WTC11 (cell line): Measurements from ENCODE around the gene OR2G3.

Experiments used
- CBFB ChIP-seq: sonication (generic); formaldehyde crosslinking; IDR thresholded peaks from 2 replicates; pipeline ENCODE4 v1.8.1; 2022; ENCODE audit warnings: mild to moderate bottlenecking, low read depth, missing genetic modification reagents
- FOXJ3 ChIP-seq: sonication (generic); formaldehyde crosslinking; IDR thresholded peaks from 2 replicates; pipeline ENCODE4 v1.9.0; 2021; ENCODE audit warnings: missing genetic modification reagents, mild to moderate bottlenecking, borderline replicate concordance
- TF ChIP-seq, protein P1 (sequence below): fragments of 200-600 bp; IDR thresholded peaks from 2 replicates; pipeline ENCODE4 v1.8.0; 2022; ENCODE audit warnings: antibody characterized with exemption
- TF ChIP-seq, protein P2 (sequence below): sonication (generic); formaldehyde crosslinking; IDR thresholded peaks from 2 replicates; pipeline ENCODE4 v1.8.1; 2023; ENCODE audit warnings: mild to moderate bottlenecking, missing genetic modification reagents, moderate library complexity
- TF ChIP-seq, protein P3 (sequence below): fragments of 250-450 bp; sonication (Bioruptor Pico); conservative IDR thresholded peaks from 2 replicates; pipeline ENCODE4 v1.9.0; 2021; ENCODE audit warnings: mild to moderate bottlenecking
- TF ChIP-seq, protein P4 (sequence below): sonication (generic); formaldehyde crosslinking; IDR thresholded peaks from 2 replicates; pipeline ENCODE4 v1.8.0; 2022; ENCODE audit warnings: mild to moderate bottlenecking, missing genetic modification reagents
- TF ChIP-seq, protein P5 (sequence below): sonication (generic); formaldehyde crosslinking; IDR thresholded peaks from 2 replicates; pipeline ENCODE4 v1.8.1; 2023; ENCODE audit warnings: mild to moderate bottlenecking, missing genetic modification reagents, moderate library complexity
- TF ChIP-seq, protein P6 (sequence below): fragments of 250-450 bp; sonication (Bioruptor Pico); IDR thresholded peaks from 2 replicates; pipeline ENCODE4 v2.1.2; 2022; ENCODE audit warnings: mild to moderate bottlenecking, moderate library complexity
- TF ChIP-seq, protein P7 (sequence below): sonication (generic); formaldehyde crosslinking; IDR thresholded peaks from 2 replicates; pipeline ENCODE4 v1.8.1; 2022; ENCODE audit warnings: missing genetic modification reagents, borderline replicate concordance

DNA sequence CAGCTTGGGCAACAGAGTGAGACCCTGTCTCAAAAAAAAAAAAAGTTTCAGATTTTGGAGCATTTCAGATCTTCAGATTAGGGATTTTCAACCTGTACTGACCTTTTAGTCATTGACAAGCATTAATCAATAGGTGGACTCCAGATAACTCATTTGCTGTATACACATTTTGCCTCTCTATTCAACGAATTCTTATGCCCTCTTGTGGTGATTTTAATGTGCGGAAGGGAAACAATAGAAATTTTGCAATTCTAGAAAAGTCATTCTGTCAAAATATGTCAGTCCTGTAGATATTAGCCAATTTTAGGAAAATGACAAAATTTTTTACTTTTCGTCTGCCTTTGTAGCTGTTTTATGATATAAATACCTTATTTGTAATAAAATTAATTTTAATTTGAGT, 28.9 kb upstream of the OR2G3 start:
- TF ChIP-seq, protein P1, sequence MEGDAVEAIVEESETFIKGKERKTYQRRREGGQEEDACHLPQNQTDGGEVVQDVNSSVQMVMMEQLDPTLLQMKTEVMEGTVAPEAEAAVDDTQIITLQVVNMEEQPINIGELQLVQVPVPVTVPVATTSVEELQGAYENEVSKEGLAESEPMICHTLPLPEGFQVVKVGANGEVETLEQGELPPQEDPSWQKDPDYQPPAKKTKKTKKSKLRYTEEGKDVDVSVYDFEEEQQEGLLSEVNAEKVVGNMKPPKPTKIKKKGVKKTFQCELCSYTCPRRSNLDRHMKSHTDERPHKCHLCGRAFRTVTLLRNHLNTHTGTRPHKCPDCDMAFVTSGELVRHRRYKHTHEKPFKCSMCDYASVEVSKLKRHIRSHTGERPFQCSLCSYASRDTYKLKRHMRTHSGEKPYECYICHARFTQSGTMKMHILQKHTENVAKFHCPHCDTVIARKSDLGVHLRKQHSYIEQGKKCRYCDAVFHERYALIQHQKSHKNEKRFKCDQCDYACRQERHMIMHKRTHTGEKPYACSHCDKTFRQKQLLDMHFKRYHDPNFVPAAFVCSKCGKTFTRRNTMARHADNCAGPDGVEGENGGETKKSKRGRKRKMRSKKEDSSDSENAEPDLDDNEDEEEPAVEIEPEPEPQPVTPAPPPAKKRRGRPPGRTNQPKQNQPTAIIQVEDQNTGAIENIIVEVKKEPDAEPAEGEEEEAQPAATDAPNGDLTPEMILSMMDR: peak; percentile 19; the same call in 1 of the 2 replicates
- TF ChIP-seq FOXJ3 (CRISPR knock-in tag) (no peak), CBFB (no peak)
- TF ChIP-seq, protein P2, sequence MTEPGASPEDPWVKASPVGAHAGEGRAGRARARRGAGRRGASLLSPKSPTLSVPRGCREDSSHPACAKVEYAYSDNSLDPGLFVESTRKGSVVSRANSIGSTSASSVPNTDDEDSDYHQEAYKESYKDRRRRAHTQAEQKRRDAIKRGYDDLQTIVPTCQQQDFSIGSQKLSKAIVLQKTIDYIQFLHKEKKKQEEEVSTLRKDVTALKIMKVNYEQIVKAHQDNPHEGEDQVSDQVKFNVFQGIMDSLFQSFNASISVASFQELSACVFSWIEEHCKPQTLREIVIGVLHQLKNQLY (CRISPR knock-in tag): no peak
- TF ChIP-seq, protein P3, sequence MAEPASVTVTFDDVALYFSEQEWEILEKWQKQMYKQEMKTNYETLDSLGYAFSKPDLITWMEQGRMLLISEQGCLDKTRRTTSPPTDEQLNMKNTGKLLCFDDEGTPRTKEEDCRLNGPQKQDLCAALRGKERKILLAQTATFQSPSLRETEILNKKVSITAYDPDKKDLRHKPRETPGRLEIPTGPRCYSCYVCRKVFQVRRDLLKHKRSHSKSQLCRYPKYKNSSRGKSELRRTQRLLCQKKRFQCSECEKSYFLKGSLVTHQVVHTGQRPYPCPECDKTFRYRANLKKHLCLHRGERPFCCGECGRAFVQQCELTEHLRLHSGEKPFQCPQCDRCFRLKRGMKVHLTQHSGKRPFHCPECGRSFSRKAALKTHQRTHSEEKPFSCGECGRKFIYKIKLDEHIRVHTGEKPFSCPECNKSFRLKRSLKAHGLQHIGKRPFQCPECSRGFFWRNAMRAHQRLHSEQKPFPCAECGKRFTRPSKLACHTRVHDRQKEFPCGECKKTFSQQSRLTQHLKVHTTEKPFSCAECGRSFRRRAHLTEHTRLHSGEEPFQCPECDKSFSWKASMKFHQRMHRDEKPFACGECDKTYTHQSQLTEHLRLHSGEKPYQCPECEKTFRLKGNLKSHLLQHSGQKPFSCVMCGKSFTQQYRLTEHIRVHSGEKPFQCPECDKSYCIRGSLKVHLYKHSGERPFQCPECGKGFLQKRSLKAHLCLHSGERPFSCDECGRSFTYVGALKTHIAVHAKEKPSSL (CRISPR knock-in tag): no peak
- TF ChIP-seq, protein P4, sequence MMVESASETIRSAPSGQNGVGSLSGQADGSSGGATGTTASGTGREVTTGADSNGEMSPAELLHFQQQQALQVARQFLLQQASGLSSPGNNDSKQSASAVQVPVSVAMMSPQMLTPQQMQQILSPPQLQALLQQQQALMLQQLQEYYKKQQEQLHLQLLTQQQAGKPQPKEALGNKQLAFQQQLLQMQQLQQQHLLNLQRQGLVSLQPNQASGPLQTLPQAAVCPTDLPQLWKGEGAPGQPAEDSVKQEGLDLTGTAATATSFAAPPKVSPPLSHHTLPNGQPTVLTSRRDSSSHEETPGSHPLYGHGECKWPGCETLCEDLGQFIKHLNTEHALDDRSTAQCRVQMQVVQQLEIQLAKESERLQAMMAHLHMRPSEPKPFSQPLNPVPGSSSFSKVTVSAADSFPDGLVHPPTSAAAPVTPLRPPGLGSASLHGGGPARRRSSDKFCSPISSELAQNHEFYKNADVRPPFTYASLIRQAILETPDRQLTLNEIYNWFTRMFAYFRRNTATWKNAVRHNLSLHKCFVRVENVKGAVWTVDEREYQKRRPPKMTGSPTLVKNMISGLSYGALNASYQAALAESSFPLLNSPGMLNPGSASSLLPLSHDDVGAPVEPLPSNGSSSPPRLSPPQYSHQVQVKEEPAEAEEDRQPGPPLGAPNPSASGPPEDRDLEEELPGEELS (CRISPR knock-in tag): no peak
- TF ChIP-seq, protein P5, sequence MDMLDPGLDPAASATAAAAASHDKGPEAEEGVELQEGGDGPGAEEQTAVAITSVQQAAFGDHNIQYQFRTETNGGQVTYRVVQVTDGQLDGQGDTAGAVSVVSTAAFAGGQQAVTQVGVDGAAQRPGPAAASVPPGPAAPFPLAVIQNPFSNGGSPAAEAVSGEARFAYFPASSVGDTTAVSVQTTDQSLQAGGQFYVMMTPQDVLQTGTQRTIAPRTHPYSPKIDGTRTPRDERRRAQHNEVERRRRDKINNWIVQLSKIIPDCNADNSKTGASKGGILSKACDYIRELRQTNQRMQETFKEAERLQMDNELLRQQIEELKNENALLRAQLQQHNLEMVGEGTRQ: no peak
- TF ChIP-seq, protein P6, sequence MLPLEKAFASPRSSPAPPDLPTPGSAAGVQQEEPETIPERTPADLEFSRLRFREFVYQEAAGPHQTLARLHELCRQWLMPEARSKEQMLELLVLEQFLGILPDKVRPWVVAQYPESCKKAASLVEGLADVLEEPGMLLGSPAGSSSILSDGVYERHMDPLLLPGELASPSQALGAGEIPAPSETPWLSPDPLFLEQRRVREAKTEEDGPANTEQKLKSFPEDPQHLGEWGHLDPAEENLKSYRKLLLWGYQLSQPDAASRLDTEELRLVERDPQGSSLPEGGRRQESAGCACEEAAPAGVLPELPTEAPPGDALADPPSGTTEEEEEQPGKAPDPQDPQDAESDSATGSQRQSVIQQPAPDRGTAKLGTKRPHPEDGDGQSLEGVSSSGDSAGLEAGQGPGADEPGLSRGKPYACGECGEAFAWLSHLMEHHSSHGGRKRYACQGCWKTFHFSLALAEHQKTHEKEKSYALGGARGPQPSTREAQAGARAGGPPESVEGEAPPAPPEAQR (CRISPR knock-in tag): no peak
- TF ChIP-seq, protein P7, sequence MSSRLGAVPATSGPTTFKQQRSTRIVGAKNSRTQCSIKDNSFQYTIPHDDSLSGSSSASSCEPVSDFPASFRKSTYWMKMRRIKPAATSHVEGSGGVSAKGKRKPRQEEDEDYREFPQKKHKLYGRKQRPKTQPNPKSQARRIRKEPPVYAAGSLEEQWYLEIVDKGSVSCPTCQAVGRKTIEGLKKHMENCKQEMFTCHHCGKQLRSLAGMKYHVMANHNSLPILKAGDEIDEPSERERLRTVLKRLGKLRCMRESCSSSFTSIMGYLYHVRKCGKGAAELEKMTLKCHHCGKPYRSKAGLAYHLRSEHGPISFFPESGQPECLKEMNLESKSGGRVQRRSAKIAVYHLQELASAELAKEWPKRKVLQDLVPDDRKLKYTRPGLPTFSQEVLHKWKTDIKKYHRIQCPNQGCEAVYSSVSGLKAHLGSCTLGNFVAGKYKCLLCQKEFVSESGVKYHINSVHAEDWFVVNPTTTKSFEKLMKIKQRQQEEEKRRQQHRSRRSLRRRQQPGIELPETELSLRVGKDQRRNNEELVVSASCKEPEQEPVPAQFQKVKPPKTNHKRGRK (CRISPR knock-in tag): no peak
